Bronchial epithelial cell (primary cell): ENCODE data around the gene PHF13. TPM values are rescaled to one million over a fixed set of nuclear protein-coding genes. Genes with fewer than 3 reads are reported as not detected.

ENCODE experiments used
- DNase-seq: peaks from one replicate; pipeline ENCODE4 v3.0.0-alpha.2; 2010; ENCODE audit warnings: low read depth
- FAIRE-seq: peaks from 2 replicates; lab custom pipeline; 2011; peaks lifted over from hg19 to GRCh38; lab: Jason Lieb, UNC
- H3K27me3 ChIP-seq: 2 replicates; pipeline ENCODE4 v1.5.1; 2011; ENCODE audit warnings: low read length; ENCODE audit not compliant: control insufficient read depth, insufficient read depth
- H3K36me3 ChIP-seq: 2 replicates; pipeline ENCODE4 v1.5.1; 2011; ENCODE audit warnings: low read length; ENCODE audit not compliant: control insufficient read depth, insufficient read depth
- H3K4me3 ChIP-seq: 2 replicates; pipeline ENCODE4 v1.5.1; 2011; ENCODE audit warnings: mild to moderate bottlenecking, low read depth, low read length, control low read depth
- CTCF ChIP-seq: IDR thresholded peaks from 2 replicates; pipeline ENCODE4 v1.5.1; 2011; ENCODE audit warnings: mild to moderate bottlenecking, moderate library complexity, low read length, control low read depth, inconsistent platforms; ENCODE audit not compliant: insufficient read depth, severe bottlenecking
- total RNA-seq: library from RNA; depleted of rRNA; stranded (reverse); fragments of >200 nt; gene quantifications from 2 replicates; pipeline ENCODE4 v1.2.1, GENCODE V29; 2014

Gene PHF13
- total RNA-seq, 1 donor from 2014 or later: 6.1 TPM

- no peaks in the 10 kb centered on the region for H3K27me3 ChIP-seq
- peaks cover 29% of the 10 kb centered on the region for H3K36me3 ChIP-seq
- TF ChIP-seq CTCF: no peak
- DNase-seq (no peak), FAIRE-seq (no peak)
- H3K4me3 ChIP-seq: no peak overlapping the region
Observed at GRCh38 chr1:6588893-6589520, 24.5 kb upstream of the PHF13 start.

- no peak overlapping the region for H3K4me3 ChIP-seq
- H3K36me3 ChIP-seq: peaks cover 34% of the 10 kb centered on the region
- DNase-seq: no peak
- FAIRE-seq: no peak
- TF ChIP-seq CTCF: no peak
- H3K27me3 ChIP-seq: no peaks in the 10 kb centered on the region
Observed at GRCh38 chr1:6590046-6590445, 23.5 kb upstream of the PHF13 start.

DNA sequence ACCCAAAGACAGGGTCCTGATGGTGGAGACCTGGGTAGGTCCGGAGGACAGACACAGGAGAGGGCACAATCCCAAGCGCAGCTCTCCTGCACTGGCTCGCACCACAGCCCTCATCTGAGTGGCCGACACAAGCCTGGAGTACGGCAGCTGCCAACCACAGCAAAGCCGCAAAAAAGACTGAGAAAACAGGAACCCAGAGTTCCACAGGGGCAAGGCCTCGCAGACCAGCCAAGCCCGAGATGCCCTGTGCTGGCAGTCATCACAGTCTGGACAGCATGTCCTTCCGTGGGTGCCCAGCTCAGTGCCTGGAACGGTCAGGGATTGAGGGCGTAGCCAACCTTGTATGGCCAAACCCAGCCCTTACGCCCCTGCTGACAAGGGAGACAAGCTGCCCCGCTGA is 22.3 kb upstream of the PHF13 start:
- FAIRE-seq (no peak), DNase-seq (no peak)
- no peak for TF ChIP-seq CTCF
- Histone ChIP-seq H3K4me3 (no peak overlapping the region), H3K27me3 (no peaks in the 10 kb centered on the region), H3K36me3 (peaks cover 44% of the 10 kb centered on the region)

GRCh38 chr1:6591644-6592043 is 21.9 kb upstream of the PHF13 start:
- DNase-seq (no peak), FAIRE-seq (no peak)
- Histone ChIP-seq H3K4me3 (no peak overlapping the region), H3K27me3 (no peaks in the 10 kb centered on the region), H3K36me3 (peaks cover 47% of the 10 kb centered on the region)
- TF ChIP-seq CTCF: no peak

GRCh38 chr1:6592441-6592840 is 21.1 kb upstream of the PHF13 start:
- TF ChIP-seq CTCF: no peak
- FAIRE-seq: no peak
- peaks cover 51% of the 10 kb centered on the region for H3K36me3 ChIP-seq

DNA sequence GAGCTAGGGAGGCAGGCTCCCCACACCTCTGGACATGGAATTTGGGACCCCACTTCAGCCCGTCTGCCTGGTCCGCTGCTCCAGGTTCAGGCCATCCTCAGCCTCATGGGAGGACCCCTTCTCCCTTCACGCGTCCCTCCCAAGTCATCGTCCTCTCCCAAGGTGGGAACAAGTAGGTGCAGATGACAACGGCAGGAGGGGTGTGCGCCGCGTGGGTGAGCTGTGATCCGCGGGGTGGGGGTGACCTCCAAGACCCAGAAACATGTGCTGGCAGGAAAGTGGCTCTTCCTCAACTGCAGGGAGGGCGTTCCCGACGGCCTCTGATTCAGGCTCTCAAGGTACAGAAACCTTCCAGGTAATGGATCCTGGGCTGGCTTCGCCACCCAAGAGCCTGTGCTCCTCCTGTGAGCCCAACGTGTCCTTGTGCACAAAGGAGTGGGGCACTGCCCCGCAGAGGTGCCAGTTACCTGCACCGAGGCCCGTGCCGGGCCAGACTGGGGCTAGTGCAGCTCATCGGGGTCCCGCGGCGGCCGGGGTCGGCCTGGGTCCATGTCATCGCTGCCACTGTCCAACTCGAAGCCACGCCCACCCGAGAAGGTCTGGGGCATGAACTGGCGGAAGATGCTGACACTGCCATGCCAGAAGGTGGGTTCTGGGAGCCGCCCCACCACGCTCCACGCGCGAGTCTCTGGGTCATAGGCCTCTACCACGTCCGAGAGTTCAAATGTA is 20.5 kb upstream of the PHF13 start:
- FAIRE-seq: no peak
- peaks cover 57% of the 10 kb centered on the region for H3K36me3 ChIP-seq

More at GRCh38 chr1:6592441-6592840, 21.1 kb upstream of the PHF13 start:
- DNase-seq: no peak
- H3K4me3 ChIP-seq: no peak overlapping the region
- H3K27me3 ChIP-seq: no peaks in the 10 kb centered on the region

More for the DNA sequence above, 20.5 kb upstream of the PHF13 start:
- no peak for TF ChIP-seq CTCF
- Histone ChIP-seq H3K27me3 (no peaks in the 10 kb centered on the region), H3K4me3 (no peak overlapping the region)
- DNase-seq: no peak
